Stimulated activated CD4-positive, alpha-beta T cell treated with anti-CD3 and anti-CD28 coated beads, TNF-alpha, amount 100 ng/mL, for 48 hours (primary cell): ENCODE results near the gene PPP1R1B.

Experiments used
- DNase-seq, 3 donors: peaks; one replicate each; pipeline ENCODE4 v3.0.0-alpha.2; 2020; ENCODE audit warnings: low read depth in 3 of 3

The PPP1R1B gene

DNA sequence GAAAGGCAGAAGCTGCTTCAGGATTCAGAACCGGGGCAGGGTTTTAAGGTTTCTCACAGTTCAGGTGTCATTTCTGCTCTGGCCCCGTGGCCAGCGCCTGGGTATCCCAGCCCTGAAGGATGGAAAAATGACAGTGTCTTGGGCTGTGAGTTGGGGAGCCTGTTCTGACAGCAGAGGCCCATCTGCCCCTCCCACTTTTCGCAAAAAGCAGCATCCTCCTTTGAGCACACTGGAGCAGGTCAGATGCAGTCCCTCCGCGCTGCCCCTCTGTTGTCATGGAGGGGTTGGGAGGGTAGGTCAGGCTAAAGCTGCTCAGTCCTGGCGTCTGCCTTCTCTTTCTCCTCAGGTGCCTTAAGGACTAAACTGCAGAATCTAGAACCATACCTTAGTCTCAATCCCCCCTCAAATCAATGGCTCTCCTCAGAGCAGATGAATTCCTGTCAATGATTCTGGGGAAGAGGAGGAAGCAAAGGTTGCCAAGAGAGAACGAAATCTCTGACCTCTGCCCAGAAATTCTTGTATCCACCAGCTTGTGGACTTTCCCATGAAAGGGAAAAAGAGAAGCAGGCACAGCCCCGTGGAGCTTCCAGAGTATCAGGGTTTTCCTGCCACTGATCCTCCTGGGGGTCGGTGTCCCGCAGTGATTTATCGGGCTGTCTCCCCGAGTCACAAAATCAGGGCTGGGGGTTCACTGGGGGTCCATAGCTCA is 26.3 kb upstream of the PPP1R1B start:
- no peak for DNase-seq

DNA sequence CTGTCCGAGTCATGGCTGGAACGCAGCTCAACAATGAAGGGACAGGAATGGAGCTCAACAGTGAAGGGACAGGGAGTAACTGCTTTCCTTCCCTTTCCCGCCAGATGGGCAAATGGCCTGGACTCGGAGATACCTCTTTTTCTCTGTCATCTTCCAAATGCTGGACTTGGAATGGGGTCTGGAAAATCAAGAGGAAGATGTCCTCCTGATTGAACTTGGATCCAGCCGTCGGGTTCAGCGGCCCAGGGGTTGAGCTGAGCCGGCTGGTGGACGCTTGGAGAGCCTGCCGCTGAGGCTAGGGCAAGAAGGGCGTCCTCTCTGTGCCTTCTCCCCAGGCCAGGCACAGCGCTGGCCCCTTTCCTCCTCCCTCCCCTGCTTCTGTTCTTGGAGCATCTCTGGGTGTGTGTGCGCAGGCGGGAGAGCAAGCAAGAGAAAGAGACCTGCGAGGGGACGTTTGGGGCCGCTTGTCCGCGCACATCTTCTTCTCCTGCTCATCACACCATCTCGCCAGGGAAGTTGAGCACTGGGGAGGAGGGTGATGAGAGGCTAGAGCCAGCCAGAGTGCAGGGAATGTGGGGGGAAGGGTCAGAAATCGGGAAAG is 25.7 kb upstream of the PPP1R1B start:
- no peak for DNase-seq

GRCh38 chr17:39601758-39602532 is 24.8 kb upstream of the PPP1R1B start:
- DNase-seq = no peak

DNA sequence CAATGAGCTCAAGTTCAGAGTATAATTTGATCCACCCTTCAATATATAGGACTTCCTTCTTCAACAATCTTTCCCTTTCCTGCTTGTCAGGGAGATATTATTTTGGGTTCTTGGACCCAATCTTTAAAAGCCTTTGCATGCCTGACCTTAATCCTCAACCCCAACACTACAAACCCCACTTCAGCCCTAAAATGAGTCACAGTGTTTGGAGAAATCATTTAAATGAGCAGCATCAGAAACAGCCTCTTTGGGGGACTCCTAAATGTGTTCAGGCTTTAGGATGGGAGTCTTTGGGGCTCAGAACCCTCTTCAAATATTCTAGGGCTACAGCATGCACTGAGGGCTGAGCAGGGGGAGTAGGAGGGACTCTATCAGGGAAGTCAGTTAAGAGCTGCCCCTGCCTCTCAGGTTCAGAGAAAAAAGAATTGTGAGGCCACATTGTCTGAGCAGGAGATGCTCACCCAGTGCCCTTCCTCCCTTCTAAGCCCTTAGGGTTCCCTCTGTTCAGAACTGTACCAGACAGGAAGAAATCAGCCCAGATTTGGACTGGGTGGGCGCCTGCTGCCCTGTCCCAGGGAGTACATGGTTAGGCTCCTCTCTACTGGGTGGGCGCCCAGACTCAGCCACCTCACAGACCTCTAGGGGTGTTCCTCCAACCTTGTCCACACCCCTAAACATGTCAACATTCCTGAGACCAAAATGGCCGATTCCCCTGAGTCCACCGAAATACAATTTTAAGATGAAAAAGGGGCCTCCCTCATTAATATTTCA is 24.0 kb upstream of the PPP1R1B start:
- DNase-seq = no peak

DNA sequence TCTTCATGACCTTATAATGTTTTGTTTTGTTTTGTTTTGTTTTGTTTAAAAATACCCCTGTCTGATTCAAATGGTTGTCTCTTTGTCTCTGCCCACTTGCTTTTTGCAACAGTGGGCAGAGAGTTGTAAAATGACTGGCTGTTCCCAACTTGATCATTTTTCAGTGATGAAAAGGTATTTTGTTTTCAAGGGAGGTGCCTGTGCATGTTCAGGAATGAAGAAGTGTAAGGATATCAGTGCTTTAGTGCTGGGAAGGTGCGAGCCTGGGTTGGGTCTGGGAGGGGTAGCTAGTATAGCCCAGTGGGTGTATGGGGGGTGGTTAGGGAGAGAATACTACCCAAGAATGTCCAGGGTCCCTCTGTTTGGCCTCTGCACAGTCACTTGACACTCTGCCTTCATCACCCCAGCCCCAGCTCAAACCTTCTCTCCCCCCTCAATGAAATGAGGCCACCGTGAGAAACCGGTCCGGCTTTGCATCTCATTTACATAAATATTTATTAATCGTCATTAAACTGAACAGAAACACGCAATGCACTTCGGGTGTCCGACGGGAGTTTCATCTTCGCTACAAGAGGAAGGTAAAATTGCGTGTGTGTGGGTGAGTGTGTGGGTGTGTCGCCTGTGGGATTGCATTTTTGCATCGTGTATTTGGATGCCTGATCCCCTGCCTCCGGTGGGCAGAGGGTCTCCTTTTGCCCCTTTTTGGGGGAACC is 23.3 kb upstream of the PPP1R1B start:
- no peak for DNase-seq

- no peak for DNase-seq
Observed at GRCh38 chr17:39604911-39605491, 21.8 kb upstream of the PPP1R1B start.

DNA sequence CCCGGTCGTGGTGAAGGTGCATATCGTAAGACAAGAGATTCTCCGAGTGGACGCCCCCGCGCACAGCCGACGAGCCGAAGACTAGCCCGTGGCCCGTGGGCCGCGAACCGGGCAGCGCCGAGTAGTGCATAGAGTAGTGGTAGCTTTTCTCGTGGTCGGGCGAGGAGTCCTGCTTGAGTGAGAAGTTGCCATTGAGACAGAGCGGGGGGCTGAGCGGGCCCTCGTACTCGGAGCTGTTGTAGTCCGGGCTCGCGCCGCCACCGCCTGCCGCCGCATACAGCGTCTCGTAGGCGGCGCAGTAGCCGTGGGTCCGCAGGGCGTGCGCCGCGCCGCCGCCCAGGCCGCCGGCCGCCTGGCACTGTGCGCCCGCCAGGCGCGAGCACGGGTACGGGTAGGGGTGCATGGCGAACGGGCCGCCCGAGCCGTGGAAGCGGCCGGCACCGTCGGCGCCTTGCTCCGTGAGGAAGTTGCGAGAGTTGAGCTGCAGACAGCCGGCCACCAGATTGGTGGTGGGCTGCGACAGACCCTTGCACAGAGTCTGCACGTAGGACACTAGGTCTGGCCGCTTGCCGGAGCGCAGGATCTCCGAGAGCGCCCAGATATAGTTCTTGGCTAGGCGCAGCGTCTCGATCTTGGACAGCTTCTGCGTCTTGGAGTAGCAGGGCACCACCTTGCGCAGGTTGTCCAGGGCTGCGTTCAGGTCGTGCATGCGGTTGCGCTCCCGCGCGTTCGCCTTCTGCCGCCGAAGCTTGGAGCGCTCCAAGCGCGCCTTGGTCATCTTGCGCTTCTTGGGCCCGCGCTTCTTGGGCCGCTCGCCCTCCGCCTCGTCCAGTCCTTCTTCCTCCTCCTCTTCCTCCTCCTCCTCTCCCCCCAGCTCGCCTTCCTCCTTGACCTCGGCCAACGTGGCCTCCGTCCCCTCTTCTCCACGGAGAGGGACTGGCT is 21.0 kb upstream of the PPP1R1B start:
- DNase-seq = no peak

- DNase-seq = no peak
Observed at GRCh38 chr17:39606434-39607056, 20.2 kb upstream of the PPP1R1B start.

- DNase-seq = no peak
Observed at GRCh38 chr17:39607057-39607850, 19.5 kb upstream of the PPP1R1B start.

DNA sequence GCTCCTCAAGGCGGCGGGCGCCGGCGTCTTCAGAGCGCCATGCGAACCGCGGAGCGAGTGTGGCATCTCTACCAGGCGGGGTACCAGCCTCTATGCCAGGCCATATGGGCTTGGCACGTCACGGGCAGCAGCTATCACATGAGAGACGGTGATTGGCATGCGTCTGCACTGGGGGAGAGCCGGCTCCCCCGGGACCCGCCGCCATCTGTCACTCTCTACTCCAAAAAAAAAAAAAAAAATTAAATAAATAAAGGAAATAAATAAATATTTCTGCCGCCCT is 19.0 kb upstream of the PPP1R1B start, which contains the start of gene NEUROD2:
TSS of gene NEUROD2 (minus strand) at position 70 of the 280 bp plus-strand sequence. CDS start 1,321 bp downstream, outside the sequence.
- no peak for DNase-seq

GRCh38 chr17:39608142-39608981 is 18.4 kb upstream of the PPP1R1B start:
- no peak for DNase-seq

DNA sequence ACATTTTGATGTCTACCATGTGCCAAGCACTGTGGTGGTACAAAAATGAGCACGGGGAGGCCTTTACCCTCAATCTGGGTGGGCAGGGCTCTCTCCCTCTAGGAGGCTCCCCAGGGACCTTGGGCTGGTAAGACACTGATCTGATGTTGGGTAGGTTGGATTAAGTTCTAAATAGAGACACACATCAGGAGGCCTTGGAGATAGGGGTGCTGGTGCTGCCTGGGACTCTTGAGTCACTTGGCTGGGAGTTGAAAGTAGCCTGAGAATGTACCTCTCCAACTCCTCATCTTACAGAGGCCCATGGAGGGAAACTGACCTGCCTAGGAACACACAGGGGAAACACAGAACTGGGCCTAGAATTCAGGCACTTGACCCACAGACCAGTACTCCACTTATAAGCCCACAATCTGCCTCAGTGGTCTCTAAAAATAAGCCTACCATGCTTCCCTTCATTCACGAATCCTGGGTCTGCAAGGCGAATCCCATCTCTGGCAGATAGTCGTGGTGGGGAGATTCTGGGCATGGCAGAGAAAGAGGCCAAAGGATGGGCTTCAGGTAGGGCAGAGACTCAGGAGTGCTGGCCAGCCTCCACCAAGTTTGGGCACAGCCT is 17.2 kb upstream of the PPP1R1B start:
- DNase-seq = no peak

DNA sequence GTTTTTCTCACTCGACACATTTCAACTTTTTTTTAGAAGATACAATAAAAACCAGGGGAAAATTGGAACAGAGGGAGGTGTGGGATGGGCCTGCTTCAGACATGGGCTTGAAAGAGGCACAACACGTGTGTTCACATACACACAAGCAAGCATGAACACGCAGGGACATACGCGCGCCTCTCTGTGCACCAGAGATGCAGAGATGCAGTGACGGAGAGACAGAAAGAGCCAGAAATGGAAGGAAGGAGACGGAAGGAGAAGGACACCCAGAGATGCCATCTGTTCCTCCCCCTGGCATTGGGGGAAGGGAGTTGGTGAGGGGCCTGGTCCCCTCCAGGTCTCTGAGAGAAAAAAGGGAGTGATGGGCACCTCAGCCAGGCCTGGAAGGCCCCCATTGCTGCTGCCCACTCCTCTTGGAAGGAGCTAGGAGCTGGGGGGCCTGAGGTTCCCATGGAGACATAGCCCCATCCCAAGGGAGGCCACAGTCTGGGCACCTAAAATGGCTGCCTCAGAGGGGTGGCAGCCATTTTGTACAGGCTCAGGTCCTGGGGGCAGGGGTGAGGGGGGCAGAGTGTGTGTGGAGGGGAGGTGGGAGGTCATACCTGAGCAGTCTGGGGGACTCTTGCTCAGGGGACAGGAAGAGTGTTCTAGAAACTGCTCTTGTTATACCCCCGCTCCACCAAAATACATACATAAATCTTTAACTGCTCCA is 15.2 kb upstream of the PPP1R1B start:
- DNase-seq = no peak

DNA sequence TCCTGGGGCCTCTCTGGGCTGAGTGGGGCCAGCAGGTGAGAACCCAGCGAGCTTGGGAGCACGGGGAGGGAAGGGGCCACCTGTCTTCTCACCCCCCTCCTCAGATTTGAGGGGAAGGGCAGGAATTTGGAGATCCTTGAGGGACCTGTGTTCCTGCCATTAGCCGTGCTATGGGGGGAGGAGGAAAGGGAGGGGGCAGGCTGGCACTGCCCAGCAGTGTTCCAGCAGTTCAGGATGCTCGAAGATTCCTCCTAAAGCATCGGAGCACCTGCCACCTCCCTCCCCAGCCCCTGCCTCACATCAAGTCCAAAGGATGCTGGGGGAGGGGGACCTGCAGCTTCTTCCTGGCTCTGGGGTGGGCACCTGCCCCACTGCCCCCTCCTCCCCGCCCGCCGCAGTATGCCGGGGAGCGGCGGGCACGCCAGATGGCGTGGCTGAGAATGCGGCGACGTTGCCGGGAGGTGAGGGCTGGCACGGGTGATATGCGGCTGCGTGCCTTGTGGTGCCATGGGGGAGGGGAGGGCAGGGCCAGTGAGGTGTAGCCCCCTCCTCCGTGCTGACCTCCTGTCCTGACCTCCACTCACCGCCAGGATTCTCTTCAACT is 14.4 kb upstream of the PPP1R1B start:
- no peak for DNase-seq

GRCh38 chr17:39612935-39613464 is 13.8 kb upstream of the PPP1R1B start:
- DNase-seq = no peak

- no peak for DNase-seq
Observed at GRCh38 chr17:39614545-39615157, 12.1 kb upstream of the PPP1R1B start.
